WTC11 (cell line): ENCODE results near the gene FHAD1. TPM values are rescaled to one million over a fixed set of nuclear protein-coding genes. Genes with fewer than 3 reads are reported as not detected.

Experiments used
- ATAC-seq: fragments of 200-7000 bp; cut with Tn5 transposase; 2 replicates; pipeline ENCODE4 v1.10.0; 2021; ENCODE audit warnings: mild to moderate bottlenecking, moderate library complexity
- CTCF ChIA-PET: fragments of 300-600 bp; sonication (Branson Sonifier 250); formaldehyde crosslinking; loops from one replicate; lab custom pipeline; 2021; ENCODE audit warnings: antibody characterized with exemption; lab: Charles Lee
- POLR2A ChIA-PET: fragments of 350-600 bp; sonication (Branson Sonifier 250); formaldehyde crosslinking; loops from one replicate; lab custom pipeline; 2021; ENCODE audit warnings: antibody characterized with exemption; lab: Charles Lee
- DNase-seq: peaks from one replicate; pipeline ENCODE4 v3.0.0; 2021; ENCODE audit warnings: low spot score
- H3K27ac Mint-ChIP-seq: 2 replicates; pipeline ENCODE4 v1.8.0; 2021; ENCODE audit warnings: mixed read lengths
- H3K27me3 Mint-ChIP-seq: 2 replicates; pipeline ENCODE4 v1.8.0; 2021; ENCODE audit warnings: low read depth, mild to moderate bottlenecking, moderate library complexity, mixed read lengths
- H3K36me3 Mint-ChIP-seq: 2 replicates; pipeline ENCODE4 v1.8.0; 2021; ENCODE audit warnings: mixed read lengths
- H3K4me1 Mint-ChIP-seq: 2 replicates; pipeline ENCODE4 v1.8.0; 2022; ENCODE audit warnings: mixed read lengths
- H3K4me3 Mint-ChIP-seq: 2 replicates; pipeline ENCODE4 v1.8.0; 2021; ENCODE audit warnings: mild to moderate bottlenecking, moderate library complexity, mixed read lengths
- H3K9me3 Mint-ChIP-seq: 2 replicates; pipeline ENCODE4 v1.8.0; 2021; ENCODE audit warnings: mixed read lengths
- AR ChIP-seq: fragments of 250-450 bp; sonication (Bioruptor Pico); IDR thresholded peaks from 2 replicates; pipeline ENCODE4 v1.9.0; 2021; ENCODE audit warnings: mild to moderate bottlenecking
- ATF6 ChIP-seq: sonication (generic); formaldehyde crosslinking; IDR thresholded peaks from 2 replicates; pipeline ENCODE4 v1.8.1; 2023; ENCODE audit warnings: mild to moderate bottlenecking, missing genetic modification reagents
- CTCF ChIP-seq: fragments of 200-600 bp; IDR thresholded peaks from 2 replicates; pipeline ENCODE4 v1.8.0; 2022; ENCODE audit warnings: antibody characterized with exemption
- ELF4 ChIP-seq: sonication (generic); formaldehyde crosslinking; IDR thresholded peaks from 2 replicates; pipeline ENCODE4 v1.8.1; 2022; ENCODE audit warnings: low read depth, mild to moderate bottlenecking, moderate library complexity, missing genetic modification reagents
- GABPB1 ChIP-seq: sonication (generic); formaldehyde crosslinking; IDR thresholded peaks from 2 replicates; pipeline ENCODE4 v1.8.1; 2023; ENCODE audit warnings: mild to moderate bottlenecking, missing genetic modification reagents
- JUN ChIP-seq: sonication (generic); formaldehyde crosslinking; IDR thresholded peaks from 2 replicates; pipeline ENCODE4 v1.8.0; 2023; ENCODE audit warnings: mild to moderate bottlenecking, missing genetic modification reagents
- MYBL2 ChIP-seq: sonication (generic); formaldehyde crosslinking; IDR thresholded peaks from 2 replicates; pipeline ENCODE4 v1.8.1; 2023; ENCODE audit warnings: mild to moderate bottlenecking, moderate library complexity, missing genetic modification reagents
- NFATC4 ChIP-seq: fragments of 250-450 bp; sonication (Bioruptor Pico); IDR thresholded peaks from 2 replicates; pipeline ENCODE4 v1.9.0; 2021; ENCODE audit warnings: mild to moderate bottlenecking
- NFE2L1 ChIP-seq: sonication (generic); formaldehyde crosslinking; IDR thresholded peaks from 2 replicates; pipeline ENCODE4 v1.8.1; 2023; ENCODE audit warnings: missing genetic modification reagents
- NR1H2 ChIP-seq: sonication (generic); formaldehyde crosslinking; IDR thresholded peaks from 2 replicates; pipeline ENCODE4 v1.9.0; 2021; ENCODE audit warnings: mild to moderate bottlenecking, moderate library complexity, missing genetic modification reagents
- RORB ChIP-seq: fragments of 250-450 bp; sonication (Bioruptor Pico); IDR thresholded peaks from 2 replicates; pipeline ENCODE4 v1.9.0; 2021; ENCODE audit warnings: mild to moderate bottlenecking
- TCF7 ChIP-seq: sonication (generic); formaldehyde crosslinking; IDR thresholded peaks from 2 replicates; pipeline ENCODE4 v1.8.0; 2022; ENCODE audit warnings: mild to moderate bottlenecking, low read depth, missing genetic modification reagents, moderate library complexity
- ZNF317 ChIP-seq: sonication (generic); formaldehyde crosslinking; IDR thresholded peaks from 2 replicates; pipeline ENCODE4 v1.8.1; 2023; ENCODE audit warnings: low read depth, mild to moderate bottlenecking, moderate library complexity, missing genetic modification reagents, borderline replicate concordance
- total RNA-seq: library from RNA; stranded (reverse); gene quantifications from 3 replicates; pipeline ENCODE4 v1.2.3, GENCODE V29; 2021
- TF ChIP-seq, protein P1 (sequence below): sonication (generic); formaldehyde crosslinking; IDR thresholded peaks from 2 replicates; pipeline ENCODE4 v1.8.1; 2022; ENCODE audit warnings: mild to moderate bottlenecking, moderate library complexity, missing genetic modification reagents
- TF ChIP-seq, protein P2 (sequence below): fragments of 250-450 bp; sonication (Bioruptor Pico); IDR thresholded peaks from 2 replicates; pipeline ENCODE4 v1.9.0; 2021; ENCODE audit warnings: mild to moderate bottlenecking
- TF ChIP-seq, protein P3 (sequence below): sonication (generic); formaldehyde crosslinking; IDR thresholded peaks from 2 replicates; pipeline ENCODE4 v1.8.1; 2023; ENCODE audit warnings: mild to moderate bottlenecking, moderate library complexity, missing genetic modification reagents

The FHAD1 gene
- total RNA-seq, 1 experiment from 2014 or later, result 3.0 TPM

GRCh38 chr1:15316510-15316909 lies 69.5 kb downstream of the FHAD1 start (continued):
- TF ChIP-seq ATF6 (CRISPR knock-in tag), result no peak

- Mint-ChIP-seq H3K27ac (no peak overlapping the region), H3K4me3 (no peak overlapping the region), H3K4me1 (peaks cover 33% of the 10 kb centered on the region), H3K27me3 (no peaks in the 10 kb centered on the region), H3K36me3 (no peaks in the 10 kb centered on the region), H3K9me3 (peaks cover 11% of the 10 kb centered on the region)
- TF ChIP-seq, protein P1, sequence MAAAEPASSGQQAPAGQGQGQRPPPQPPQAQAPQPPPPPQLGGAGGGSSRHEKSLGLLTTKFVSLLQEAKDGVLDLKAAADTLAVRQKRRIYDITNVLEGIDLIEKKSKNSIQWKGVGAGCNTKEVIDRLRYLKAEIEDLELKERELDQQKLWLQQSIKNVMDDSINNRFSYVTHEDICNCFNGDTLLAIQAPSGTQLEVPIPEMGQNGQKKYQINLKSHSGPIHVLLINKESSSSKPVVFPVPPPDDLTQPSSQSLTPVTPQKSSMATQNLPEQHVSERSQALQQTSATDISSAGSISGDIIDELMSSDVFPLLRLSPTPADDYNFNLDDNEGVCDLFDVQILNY, result no peak
- TF ChIP-seq AR (CRISPR knock-in tag) (no peak), ELF4 (CRISPR knock-in tag) (no peak), NFE2L1 (CRISPR knock-in tag) (no peak), NFATC4 (CRISPR knock-in tag) (no peak), CTCF (no peak), RORB (CRISPR knock-in tag) (no peak), TCF7 (no peak)
- TF ChIP-seq, protein P2, sequence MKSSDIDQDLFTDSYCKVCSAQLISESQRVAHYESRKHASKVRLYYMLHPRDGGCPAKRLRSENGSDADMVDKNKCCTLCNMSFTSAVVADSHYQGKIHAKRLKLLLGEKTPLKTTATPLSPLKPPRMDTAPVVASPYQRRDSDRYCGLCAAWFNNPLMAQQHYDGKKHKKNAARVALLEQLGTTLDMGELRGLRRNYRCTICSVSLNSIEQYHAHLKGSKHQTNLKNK (CRISPR knock-in tag), result no peak
- CTCF ChIA-PET, result interaction anchor here (1.3 kb wide), 1 partner anchor 66 kb away, joined by 3 read pairs; no protein-coding TSS in a partner anchor
- DNase-seq (no peak), ATAC-seq (no peak)
- POLR2A ChIA-PET, result no interaction called here
Measured at GRCh38 chr1:15320267-15320666, 73.2 kb downstream of the FHAD1 start.

GRCh38 chr1:15321601-15322000 lies 74.6 kb downstream of the FHAD1 start:
- no peak for DNase-seq
- ChIA-PET POLR2A (no interaction called here), CTCF (no interaction called here)
- Mint-ChIP-seq H3K4me1 (peaks cover 30% of the 10 kb centered on the region), H3K9me3 (peaks cover 11% of the 10 kb centered on the region), H3K27ac (no peak overlapping the region), H3K4me3 (no peak overlapping the region), H3K27me3 (no peaks in the 10 kb centered on the region), H3K36me3 (no peaks in the 10 kb centered on the region)
- no peak for ATAC-seq
- no peak for TF ChIP-seq NR1H2
- no peak for TF ChIP-seq GABPB1 (CRISPR knock-in tag)
- no peak for TF ChIP-seq ZNF317 (CRISPR knock-in tag)
- TF ChIP-seq, protein P3, sequence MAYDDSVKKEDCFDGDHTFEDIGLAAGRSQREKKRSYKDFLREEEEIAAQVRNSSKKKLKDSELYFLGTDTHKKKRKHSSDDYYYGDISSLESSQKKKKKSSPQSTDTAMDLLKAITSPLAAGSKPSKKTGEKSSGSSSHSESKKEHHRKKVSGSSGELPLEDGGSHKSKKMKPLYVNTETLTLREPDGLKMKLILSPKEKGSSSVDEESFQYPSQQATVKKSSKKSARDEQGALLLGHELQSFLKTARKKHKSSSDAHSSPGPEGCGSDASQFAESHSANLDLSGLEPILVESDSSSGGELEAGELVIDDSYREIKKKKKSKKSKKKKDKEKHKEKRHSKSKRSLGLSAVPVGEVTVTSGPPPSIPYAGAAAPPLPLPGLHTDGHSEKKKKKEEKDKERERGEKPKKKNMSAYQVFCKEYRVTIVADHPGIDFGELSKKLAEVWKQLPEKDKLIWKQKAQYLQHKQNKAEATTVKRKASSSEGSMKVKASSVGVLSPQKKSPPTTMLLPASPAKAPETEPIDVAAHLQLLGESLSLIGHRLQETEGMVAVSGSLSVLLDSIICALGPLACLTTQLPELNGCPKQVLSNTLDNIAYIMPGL (CRISPR knock-in tag), result no peak
- no peak for TF ChIP-seq JUN (CRISPR knock-in tag)
- TF ChIP-seq MYBL2 (CRISPR knock-in tag), result no peak
